HepG2 (cell line): ENCODE results near the gene ADCY7. TPM values are rescaled to one million over a fixed set of nuclear protein-coding genes. Genes with fewer than 3 reads are reported as not detected.
A peak's percentile ranks its signal among the peaks of the same experiment; 100 is the strongest.

ENCODE experiments used
- CC2D1A ChIP-seq: sonication (generic); formaldehyde crosslinking; IDR thresholded peaks from 2 replicates; pipeline ENCODE4 v1.8.1; 2023; ENCODE audit warnings: mild to moderate bottlenecking, missing genetic modification reagents
- EHMT2 ChIP-seq: fragments of 200-600 bp; sonication (generic); IDR thresholded peaks from 2 replicates; pipeline ENCODE4 v1.7.0; 2017; ENCODE audit warnings: antibody characterized with exemption, low read depth, low read length, borderline replicate concordance
- JUN ChIP-seq: sonication (generic); formaldehyde crosslinking; IDR thresholded peaks from 2 replicates; pipeline ENCODE4 v1.4.0; 2020; ENCODE audit warnings: mild to moderate bottlenecking, missing genetic modification reagents
- KDM3A ChIP-seq: IDR thresholded peaks from 2 replicates; pipeline ENCODE4 v1.6.1; 2018; ENCODE audit warnings: low read depth, missing compliant biosample characterization
- PHB2 ChIP-seq: fragments of 450-650 bp; IDR thresholded peaks from 2 replicates; pipeline ENCODE4 v1.6.1; 2018; ENCODE audit not compliant: partially characterized antibody
- RAD21 ChIP-seq: fragments of 450-650 bp; formaldehyde crosslinking; IDR thresholded peaks from 2 replicates; pipeline ENCODE4 v1.5.0; 2020; ENCODE audit warnings: mild to moderate bottlenecking
- SALL2 ChIP-seq: sonication (generic); formaldehyde crosslinking; IDR thresholded peaks from 2 replicates; pipeline ENCODE4 v1.8.1; 2023; ENCODE audit warnings: mild to moderate bottlenecking, missing genetic modification reagents, inconsistent platforms
- SKI ChIP-seq: fragments of 450-650 bp; IDR thresholded peaks from one replicate; pipeline ENCODE4 v1.6.1; 2018; ENCODE audit warnings: mild to moderate bottlenecking; ENCODE audit not compliant: partially characterized antibody
- ZFAT ChIP-seq: sonication (generic); formaldehyde crosslinking; conservative IDR thresholded peaks from 2 replicates; pipeline ENCODE4 v1.8.1; 2023; ENCODE audit warnings: missing genetic modification reagents, inconsistent platforms
- polyA plus RNA-seq, 8 experiments: library from polyadenylated mRNA; depleted of rRNA in 3 of 8; stranded (reverse) in 7 of 8; unstranded in 1 of 8; fragments of >200 nt; fragmentation: Illumina TruSeq in 4 of 8; extraction: Trizol in 4 of 8; gene quantifications; 2 replicates each; pipeline versions ENCODE4 v1.2.1 to v1.2.3, GENCODE V29; 2011 to 2016; ENCODE audit warnings: low read depth in 4 of 8, missing spikeins in 1 of 8, mixed read lengths in 1 of 8; ENCODE audit not compliant: insufficient read depth in 1 of 8
- total RNA-seq, 5 experiments: library from RNA; depleted of rRNA; stranded (reverse); fragments of >200 nt; fragmentation: Illumina TruSeq; extraction: Trizol; gene quantifications; 2 replicates each; pipeline ENCODE4 v1.2.3, GENCODE V29; 2016; ENCODE audit warnings: low read depth in 1 of 5
- TF ChIP-seq, protein P1 (sequence below): sonication (generic); formaldehyde crosslinking; conservative IDR thresholded peaks from 2 replicates; pipeline ENCODE4 v1.8.0; 2022; ENCODE audit warnings: low read depth, missing genetic modification reagents
- TF ChIP-seq, protein P2 (sequence below): sonication (generic); formaldehyde crosslinking; IDR thresholded peaks from 2 replicates; pipeline ENCODE4 v1.4.0; 2020; ENCODE audit warnings: missing genetic modification reagents
- TF ChIP-seq, protein P3 (sequence below): sonication (generic); formaldehyde crosslinking; IDR thresholded peaks from 2 replicates; pipeline ENCODE4 v1.4.0; 2020; ENCODE audit warnings: mild to moderate bottlenecking, missing genetic modification reagents
- TF ChIP-seq, protein P4 (sequence below): sonication (generic); formaldehyde crosslinking; IDR thresholded peaks from 2 replicates; pipeline ENCODE4 v1.5.0; 2020; ENCODE audit warnings: mild to moderate bottlenecking, missing genetic modification reagents
- TF ChIP-seq, protein P5 (sequence below): sonication (generic); formaldehyde crosslinking; IDR thresholded peaks from 2 replicates; pipeline ENCODE4 v1.4.0; 2020; ENCODE audit warnings: missing genetic modification reagents, borderline replicate concordance
- TF ChIP-seq, protein P6 (sequence below): sonication (generic); formaldehyde crosslinking; IDR thresholded peaks from 2 replicates; pipeline ENCODE4 v1.8.1; 2022; ENCODE audit warnings: mild to moderate bottlenecking, missing genetic modification reagents

Gene ADCY7
- total and polyA plus RNA-seq, 2 of the 13 experiments (the other 11 are each of a cell fraction or from before 2014, with no cell fraction given), result 2.2 to 4.3 TPM

DNA sequence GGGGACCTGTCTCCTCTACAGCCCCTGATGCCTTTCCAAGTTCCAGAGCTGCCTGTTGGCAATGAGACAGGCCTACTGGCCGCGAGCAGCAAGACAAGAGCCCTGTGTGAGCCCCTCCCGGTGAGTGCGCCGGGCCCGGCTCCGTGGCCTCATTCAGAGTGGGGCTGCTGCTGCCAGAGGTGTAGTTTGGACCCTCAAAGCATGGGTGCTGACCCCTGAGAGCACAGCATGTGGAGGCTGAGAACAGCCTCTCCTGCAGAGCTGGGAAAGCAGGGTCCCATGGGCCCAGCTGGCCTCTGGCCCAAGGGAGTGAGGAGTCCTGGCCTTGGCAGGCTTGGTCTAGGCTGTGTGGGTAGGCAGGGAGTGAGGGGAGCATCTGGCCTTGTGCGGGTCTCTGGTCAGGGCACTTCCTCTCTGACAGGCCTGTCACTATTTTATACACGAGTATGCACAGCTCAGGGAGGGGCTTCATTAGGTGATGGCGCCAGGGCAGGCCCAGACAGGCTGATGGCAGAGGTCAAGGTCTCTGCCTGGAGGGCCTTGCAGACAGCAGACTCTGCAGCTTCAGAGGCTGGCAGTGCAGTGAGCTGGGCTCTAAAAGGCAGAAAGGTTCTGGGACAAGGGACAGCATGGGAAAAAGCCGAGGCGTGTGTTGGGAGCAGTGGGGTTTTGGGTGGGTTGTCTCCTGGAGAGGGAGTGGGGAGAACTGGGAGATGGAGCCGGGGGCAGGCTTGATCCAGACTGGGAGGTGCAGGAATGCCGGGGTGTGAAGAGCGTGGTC lies 43.4 kb downstream of the ADCY7 start (continued):
- TF ChIP-seq SALL2 (CRISPR knock-in tag), result no peak
- TF ChIP-seq, protein P1, sequence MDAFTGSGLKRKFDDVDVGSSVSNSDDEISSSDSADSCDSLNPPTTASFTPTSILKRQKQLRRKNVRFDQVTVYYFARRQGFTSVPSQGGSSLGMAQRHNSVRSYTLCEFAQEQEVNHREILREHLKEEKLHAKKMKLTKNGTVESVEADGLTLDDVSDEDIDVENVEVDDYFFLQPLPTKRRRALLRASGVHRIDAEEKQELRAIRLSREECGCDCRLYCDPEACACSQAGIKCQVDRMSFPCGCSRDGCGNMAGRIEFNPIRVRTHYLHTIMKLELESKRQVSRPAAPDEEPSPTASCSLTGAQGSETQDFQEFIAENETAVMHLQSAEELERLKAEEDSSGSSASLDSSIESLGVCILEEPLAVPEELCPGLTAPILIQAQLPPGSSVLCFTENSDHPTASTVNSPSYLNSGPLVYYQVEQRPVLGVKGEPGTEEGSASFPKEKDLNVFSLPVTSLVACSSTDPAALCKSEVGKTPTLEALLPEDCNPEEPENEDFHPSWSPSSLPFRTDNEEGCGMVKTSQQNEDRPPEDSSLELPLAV (CRISPR knock-in tag), result no peak
- TF ChIP-seq, protein P2, sequence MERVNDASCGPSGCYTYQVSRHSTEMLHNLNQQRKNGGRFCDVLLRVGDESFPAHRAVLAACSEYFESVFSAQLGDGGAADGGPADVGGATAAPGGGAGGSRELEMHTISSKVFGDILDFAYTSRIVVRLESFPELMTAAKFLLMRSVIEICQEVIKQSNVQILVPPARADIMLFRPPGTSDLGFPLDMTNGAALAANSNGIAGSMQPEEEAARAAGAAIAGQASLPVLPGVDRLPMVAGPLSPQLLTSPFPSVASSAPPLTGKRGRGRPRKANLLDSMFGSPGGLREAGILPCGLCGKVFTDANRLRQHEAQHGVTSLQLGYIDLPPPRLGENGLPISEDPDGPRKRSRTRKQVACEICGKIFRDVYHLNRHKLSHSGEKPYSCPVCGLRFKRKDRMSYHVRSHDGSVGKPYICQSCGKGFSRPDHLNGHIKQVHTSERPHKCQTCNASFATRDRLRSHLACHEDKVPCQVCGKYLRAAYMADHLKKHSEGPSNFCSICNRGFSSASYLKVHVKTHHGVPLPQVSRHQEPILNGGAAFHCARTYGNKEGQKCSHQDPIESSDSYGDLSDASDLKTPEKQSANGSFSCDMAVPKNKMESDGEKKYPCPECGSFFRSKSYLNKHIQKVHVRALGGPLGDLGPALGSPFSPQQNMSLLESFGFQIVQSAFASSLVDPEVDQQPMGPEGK (CRISPR knock-in tag), result peak; percentile 67; the same call in 1 of the 2 replicates
- TF ChIP-seq PHB2, result no peak
- TF ChIP-seq, protein P3, sequence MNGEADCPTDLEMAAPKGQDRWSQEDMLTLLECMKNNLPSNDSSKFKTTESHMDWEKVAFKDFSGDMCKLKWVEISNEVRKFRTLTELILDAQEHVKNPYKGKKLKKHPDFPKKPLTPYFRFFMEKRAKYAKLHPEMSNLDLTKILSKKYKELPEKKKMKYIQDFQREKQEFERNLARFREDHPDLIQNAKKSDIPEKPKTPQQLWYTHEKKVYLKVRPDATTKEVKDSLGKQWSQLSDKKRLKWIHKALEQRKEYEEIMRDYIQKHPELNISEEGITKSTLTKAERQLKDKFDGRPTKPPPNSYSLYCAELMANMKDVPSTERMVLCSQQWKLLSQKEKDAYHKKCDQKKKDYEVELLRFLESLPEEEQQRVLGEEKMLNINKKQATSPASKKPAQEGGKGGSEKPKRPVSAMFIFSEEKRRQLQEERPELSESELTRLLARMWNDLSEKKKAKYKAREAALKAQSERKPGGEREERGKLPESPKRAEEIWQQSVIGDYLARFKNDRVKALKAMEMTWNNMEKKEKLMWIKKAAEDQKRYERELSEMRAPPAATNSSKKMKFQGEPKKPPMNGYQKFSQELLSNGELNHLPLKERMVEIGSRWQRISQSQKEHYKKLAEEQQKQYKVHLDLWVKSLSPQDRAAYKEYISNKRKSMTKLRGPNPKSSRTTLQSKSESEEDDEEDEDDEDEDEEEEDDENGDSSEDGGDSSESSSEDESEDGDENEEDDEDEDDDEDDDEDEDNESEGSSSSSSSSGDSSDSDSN, result peak; percentile 29
- TF ChIP-seq JUN (CRISPR knock-in tag), result no peak
- no peak for TF ChIP-seq CC2D1A
- TF ChIP-seq, protein P4, sequence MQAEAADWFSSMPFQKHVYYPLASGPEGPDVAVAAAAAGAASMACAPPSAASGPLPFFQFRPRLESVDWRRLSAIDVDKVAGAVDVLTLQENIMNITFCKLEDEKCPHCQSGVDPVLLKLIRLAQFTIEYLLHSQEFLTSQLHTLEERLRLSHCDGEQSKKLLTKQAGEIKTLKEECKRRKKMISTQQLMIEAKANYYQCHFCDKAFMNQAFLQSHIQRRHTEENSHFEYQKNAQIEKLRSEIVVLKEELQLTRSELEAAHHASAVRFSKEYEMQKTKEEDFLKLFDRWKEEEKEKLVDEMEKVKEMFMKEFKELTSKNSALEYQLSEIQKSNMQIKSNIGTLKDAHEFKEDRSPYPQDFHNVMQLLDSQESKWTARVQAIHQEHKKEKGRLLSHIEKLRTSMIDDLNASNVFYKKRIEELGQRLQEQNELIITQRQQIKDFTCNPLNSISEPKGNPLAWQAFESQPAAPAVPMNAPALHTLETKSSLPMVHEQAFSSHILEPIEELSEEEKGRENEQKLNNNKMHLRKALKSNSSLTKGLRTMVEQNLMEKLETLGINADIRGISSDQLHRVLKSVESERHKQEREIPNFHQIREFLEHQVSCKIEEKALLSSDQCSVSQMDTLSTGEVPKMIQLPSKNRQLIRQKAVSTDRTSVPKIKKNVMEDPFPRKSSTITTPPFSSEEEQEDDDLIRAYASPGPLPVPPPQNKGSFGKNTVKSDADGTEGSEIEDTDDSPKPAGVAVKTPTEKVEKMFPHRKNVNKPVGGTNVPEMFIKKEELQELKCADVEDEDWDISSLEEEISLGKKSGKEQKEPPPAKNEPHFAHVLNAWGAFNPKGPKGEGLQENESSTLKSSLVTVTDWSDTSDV (CRISPR knock-in tag), result 0 out of 2 replicates have a peak, but pooled peaks have one; percentile 68
- TF ChIP-seq RAD21 (CRISPR knock-in tag), result no peak; the same call in 1 of the 2 replicates
- no peak for TF ChIP-seq ZFAT
- no peak for TF ChIP-seq KDM3A (CRISPR knock-in tag)
- peak; percentile 76 for TF ChIP-seq SKI
- TF ChIP-seq EHMT2, result no peak
- TF ChIP-seq, protein P5, sequence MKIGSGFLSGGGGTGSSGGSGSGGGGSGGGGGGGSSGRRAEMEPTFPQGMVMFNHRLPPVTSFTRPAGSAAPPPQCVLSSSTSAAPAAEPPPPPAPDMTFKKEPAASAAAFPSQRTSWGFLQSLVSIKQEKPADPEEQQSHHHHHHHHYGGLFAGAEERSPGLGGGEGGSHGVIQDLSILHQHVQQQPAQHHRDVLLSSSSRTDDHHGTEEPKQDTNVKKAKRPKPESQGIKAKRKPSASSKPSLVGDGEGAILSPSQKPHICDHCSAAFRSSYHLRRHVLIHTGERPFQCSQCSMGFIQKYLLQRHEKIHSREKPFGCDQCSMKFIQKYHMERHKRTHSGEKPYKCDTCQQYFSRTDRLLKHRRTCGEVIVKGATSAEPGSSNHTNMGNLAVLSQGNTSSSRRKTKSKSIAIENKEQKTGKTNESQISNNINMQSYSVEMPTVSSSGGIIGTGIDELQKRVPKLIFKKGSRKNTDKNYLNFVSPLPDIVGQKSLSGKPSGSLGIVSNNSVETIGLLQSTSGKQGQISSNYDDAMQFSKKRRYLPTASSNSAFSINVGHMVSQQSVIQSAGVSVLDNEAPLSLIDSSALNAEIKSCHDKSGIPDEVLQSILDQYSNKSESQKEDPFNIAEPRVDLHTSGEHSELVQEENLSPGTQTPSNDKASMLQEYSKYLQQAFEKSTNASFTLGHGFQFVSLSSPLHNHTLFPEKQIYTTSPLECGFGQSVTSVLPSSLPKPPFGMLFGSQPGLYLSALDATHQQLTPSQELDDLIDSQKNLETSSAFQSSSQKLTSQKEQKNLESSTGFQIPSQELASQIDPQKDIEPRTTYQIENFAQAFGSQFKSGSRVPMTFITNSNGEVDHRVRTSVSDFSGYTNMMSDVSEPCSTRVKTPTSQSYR (CRISPR knock-in tag), result no peak
- TF ChIP-seq, protein P6, sequence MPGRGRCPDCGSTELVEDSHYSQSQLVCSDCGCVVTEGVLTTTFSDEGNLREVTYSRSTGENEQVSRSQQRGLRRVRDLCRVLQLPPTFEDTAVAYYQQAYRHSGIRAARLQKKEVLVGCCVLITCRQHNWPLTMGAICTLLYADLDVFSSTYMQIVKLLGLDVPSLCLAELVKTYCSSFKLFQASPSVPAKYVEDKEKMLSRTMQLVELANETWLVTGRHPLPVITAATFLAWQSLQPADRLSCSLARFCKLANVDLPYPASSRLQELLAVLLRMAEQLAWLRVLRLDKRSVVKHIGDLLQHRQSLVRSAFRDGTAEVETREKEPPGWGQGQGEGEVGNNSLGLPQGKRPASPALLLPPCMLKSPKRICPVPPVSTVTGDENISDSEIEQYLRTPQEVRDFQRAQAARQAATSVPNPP (CRISPR knock-in tag), result no peak
